Tibial nerve (tissue), 4 donors: ENCODE measurements around the gene C5AR2. TPM values are rescaled to one million over a fixed set of nuclear protein-coding genes. Genes with fewer than 3 reads are reported as not detected.

Experiments
- DNase-seq, 2 donors: peaks; one replicate each; pipeline ENCODE4 v3.0.0-alpha.2; 2019; ENCODE audit warnings: low spot score in 2 of 2
- H3K27ac ChIP-seq, 4 donors: fragments of 200-600 bp; sonication (generic) in 3 of 4; one replicate each; pipeline ENCODE4 v1.5.1; 2017 to 2019; ENCODE audit warnings: mild to moderate bottlenecking in 1 of 4
- H3K27me3 ChIP-seq, 2 donors: fragments of 200-600 bp; sonication (generic) in 1 of 2; one replicate each; pipeline versions ENCODE4 v1.5.1 to v1.6.0; 2017 to 2019
- H3K36me3 ChIP-seq, 3 donors: fragments of 200-600 bp; sonication (generic); one replicate each; pipeline ENCODE4 v1.5.1; 2018 to 2019
- H3K4me1 ChIP-seq, 4 donors: fragments of 200-600 bp; sonication (generic) in 3 of 4; one replicate each; pipeline ENCODE4 v1.5.1; 2017 to 2019
- H3K4me3 ChIP-seq, 4 donors: fragments of 200-600 bp; sonication (generic) in 3 of 4; one replicate each; pipeline ENCODE4 v1.5.1; 2017 to 2019; ENCODE audit warnings: mild to moderate bottlenecking in 1 of 4, moderate library complexity in 1 of 4
- H3K9me3 ChIP-seq, 4 donors: fragments of 200-600 bp; sonication (generic) in 3 of 4; one replicate each; pipeline ENCODE4 v1.5.1; 2017 to 2019
- CTCF ChIP-seq, 5 experiments: fragments of 200-600 bp in 3 of 5; fragments of 450-650 bp in 2 of 5; sonication (generic) in 3 of 5; IDR thresholded peaks; one replicate each; pipeline ENCODE4 v1.5.1; 2016 to 2019; ENCODE audit warnings: antibody characterized with exemption in 5 of 5, mild to moderate bottlenecking in 3 of 5, moderate library complexity in 2 of 5
- EP300 ChIP-seq, 2 donors: sonication (generic); formaldehyde crosslinking; IDR thresholded peaks; one replicate each; pipeline ENCODE4 v1.6.1; 2017; ENCODE audit warnings: antibody characterized with exemption in 2 of 2, mild to moderate bottlenecking in 1 of 2
- POLR2A ChIP-seq, 2 donors: fragments of 450-650 bp; IDR thresholded peaks; one replicate each; pipeline ENCODE4 v1.6.1; 2017; ENCODE audit warnings: antibody characterized with exemption in 2 of 2, mild to moderate bottlenecking in 2 of 2, moderate library complexity in 2 of 2
- WGBS, 2 donors: methylation state at CpG; one replicate each; pipeline ENCODE4 v1.1.5; 2018; 5-methylcytosine and 5-hydroxymethylcytosine counted together
- total RNA-seq, 4 donors: library from RNA; depleted of rRNA; stranded (reverse); fragments of >200 nt; gene quantifications; one replicate each; pipeline ENCODE4 v1.1.0, GENCODE V29; 2016

Gene C5AR2
- total RNA-seq, 4 donors from 2014 or later, result 1.5 to 11.0 (median 4.7) TPM

GRCh38 chr19:47313754-47314295 lies 18.1 kb upstream of the C5AR2 start:
- DNase-seq, result no peak
- WGBS, 2 donors, result 81% methylated on average over 10 of the region's 10 CpGs
- peak overlapping the region in 1 of 4 donors; percentile 43 for H3K4me3 ChIP-seq
- H3K36me3 ChIP-seq, result no peaks in the 10 kb centered on the region
- peak overlapping the region in 2 of 4 donors; percentile 57 to 61 for H3K27ac ChIP-seq
- no peaks in the 10 kb centered on the region for H3K9me3 ChIP-seq
- H3K27me3 ChIP-seq, result peaks cover 0 to 4% of the 10 kb centered on the region in 2 donors
- H3K4me1 ChIP-seq, result peaks cover 0 to 4% (median 0%) of the 10 kb centered on the region in 4 donors
- TF ChIP-seq POLR2A (IDR thresholded peaks at IDR 0.05) (no peak), EP300 (IDR thresholded peaks at IDR 0.05) (no peak), CTCF (IDR thresholded peaks at IDR 0.05) (no peak)

GRCh38 chr19:47315125-47315821 lies 16.7 kb upstream of the C5AR2 start:
- DNase-seq, result peak in 1 of 2 donors; percentile 65
- TF ChIP-seq EP300 (IDR thresholded peaks at IDR 0.05), result peak; percentile 90 to 97
- TF ChIP-seq POLR2A (IDR thresholded peaks at IDR 0.05), result no peak
- Histone ChIP-seq H3K36me3 (no peaks in the 10 kb centered on the region), H3K4me1 (no peaks in the 10 kb centered on the region), H3K27me3 (peaks cover 0 to 11% of the 10 kb centered on the region in 2 donors), H3K4me3 (no peak overlapping the region), H3K27ac (peak overlapping the region in 2 of 4 donors; percentile 57 to 61), H3K9me3 (no peaks in the 10 kb centered on the region)
- 38 to 43% methylated on average over 12 of the region's 12 CpGs for WGBS, 2 donors

GRCh38 chr19:47316513-47316912 lies 15.5 kb upstream of the C5AR2 start:
- Histone ChIP-seq H3K27me3 (peaks cover 0 to 11% of the 10 kb centered on the region in 2 donors), H3K36me3 (no peaks in the 10 kb centered on the region), H3K9me3 (peaks cover 0 to 4% (median 0%) of the 10 kb centered on the region in 4 donors), H3K4me3 (no peak overlapping the region), H3K4me1 (no peaks in the 10 kb centered on the region), H3K27ac (peak overlapping the region in 2 of 4 donors; percentile 1 to 49)
- DNase-seq, result no peak
- TF ChIP-seq CTCF (IDR thresholded peaks at IDR 0.05) (no peak), EP300 (IDR thresholded peaks at IDR 0.05) (no peak), POLR2A (IDR thresholded peaks at IDR 0.05) (no peak)
- whole genome bisulfite sequencing, 2 donors, result 87 to 89% methylated on average over 4 of the region's 4 CpGs

GRCh38 chr19:47319923-47320871 lies 11.8 kb upstream of the C5AR2 start:
- Histone ChIP-seq H3K4me1 (no peaks in the 10 kb centered on the region), H3K27me3 (peaks cover 0 to 19% of the 10 kb centered on the region in 2 donors), H3K27ac (no peak overlapping the region), H3K36me3 (no peaks in the 10 kb centered on the region), H3K4me3 (no peak overlapping the region), H3K9me3 (peaks cover 0 to 6% (median 0%) of the 10 kb centered on the region in 4 donors)
- WGBS, 2 donors, result 91 to 94% methylated on average over 46 of the region's 46 CpGs
- TF ChIP-seq POLR2A (IDR thresholded peaks at IDR 0.05), result no peak
- no peak for TF ChIP-seq EP300 (IDR thresholded peaks at IDR 0.05)
- TF ChIP-seq CTCF (IDR thresholded peaks at IDR 0.05), result no peak
- no peak for DNase-seq

- H3K27ac ChIP-seq, result peak overlapping the region in 1 of 4 donors; percentile 41
Measured at GRCh38 chr19:47321630-47322029, 10.3 kb upstream of the C5AR2 start.

More at GRCh38 chr19:47321630-47322029, 10.3 kb upstream of the C5AR2 start:
- DNase-seq, result no peak
- no peaks in the 10 kb centered on the region for H3K36me3 ChIP-seq
- TF ChIP-seq EP300 (IDR thresholded peaks at IDR 0.05), result no peak
- TF ChIP-seq POLR2A (IDR thresholded peaks at IDR 0.05), result no peak
- no peak for TF ChIP-seq CTCF (IDR thresholded peaks at IDR 0.05)
- peaks cover 0 to 23% of the 10 kb centered on the region in 2 donors for H3K27me3 ChIP-seq
- WGBS, 2 donors, result 83 to 90% methylated on average over 1 of the region's 1 CpG
- no peaks in the 10 kb centered on the region for H3K4me1 ChIP-seq
- H3K4me3 ChIP-seq, result peak overlapping the region in 1 of 4 donors; percentile 10
- H3K9me3 ChIP-seq, result peaks cover 0 to 6% (median 0%) of the 10 kb centered on the region in 4 donors
